B cell (primary cell): ENCODE measurements around the gene ZFPM1.

Experiments
- EZH2 ChIP-seq: IDR thresholded peaks from 2 replicates; pipeline ENCODE4 v1.6.1; 2012; ENCODE audit warnings: borderline replicate concordance, low read depth, mild to moderate bottlenecking, moderate library complexity, low read length; ENCODE audit not compliant: insufficient read depth, poor library complexity, severe bottlenecking
- TF ChIP-seq, protein P1 (sequence below): fragments of 200-600 bp; IDR thresholded peaks from one replicate; pipeline ENCODE4 v1.8.0; 2022; ENCODE audit warnings: antibody characterized with exemption, mild to moderate bottlenecking

GRCh38 chr16:88506723-88507122 is 53.6 kb downstream of the ZFPM1 start:
- TF ChIP-seq, protein P1, sequence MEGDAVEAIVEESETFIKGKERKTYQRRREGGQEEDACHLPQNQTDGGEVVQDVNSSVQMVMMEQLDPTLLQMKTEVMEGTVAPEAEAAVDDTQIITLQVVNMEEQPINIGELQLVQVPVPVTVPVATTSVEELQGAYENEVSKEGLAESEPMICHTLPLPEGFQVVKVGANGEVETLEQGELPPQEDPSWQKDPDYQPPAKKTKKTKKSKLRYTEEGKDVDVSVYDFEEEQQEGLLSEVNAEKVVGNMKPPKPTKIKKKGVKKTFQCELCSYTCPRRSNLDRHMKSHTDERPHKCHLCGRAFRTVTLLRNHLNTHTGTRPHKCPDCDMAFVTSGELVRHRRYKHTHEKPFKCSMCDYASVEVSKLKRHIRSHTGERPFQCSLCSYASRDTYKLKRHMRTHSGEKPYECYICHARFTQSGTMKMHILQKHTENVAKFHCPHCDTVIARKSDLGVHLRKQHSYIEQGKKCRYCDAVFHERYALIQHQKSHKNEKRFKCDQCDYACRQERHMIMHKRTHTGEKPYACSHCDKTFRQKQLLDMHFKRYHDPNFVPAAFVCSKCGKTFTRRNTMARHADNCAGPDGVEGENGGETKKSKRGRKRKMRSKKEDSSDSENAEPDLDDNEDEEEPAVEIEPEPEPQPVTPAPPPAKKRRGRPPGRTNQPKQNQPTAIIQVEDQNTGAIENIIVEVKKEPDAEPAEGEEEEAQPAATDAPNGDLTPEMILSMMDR, result no peak
- TF ChIP-seq EZH2, result no peak
